Measurements from ENCODE around the gene WASHC4. TPM values are rescaled to one million over a fixed set of nuclear protein-coding genes. Genes with fewer than 3 reads are reported as not detected.
"Not testable (repeated sequence)": the region's sequence is repeated elsewhere in the genome, so short reads cannot be mapped to it uniquely, and the experiment has no call there.

WASHC4 gene
- total RNA-seq, 3 donors from 2014 or later: 34.2 to 50.4 (median 34.7) TPM

DNA sequence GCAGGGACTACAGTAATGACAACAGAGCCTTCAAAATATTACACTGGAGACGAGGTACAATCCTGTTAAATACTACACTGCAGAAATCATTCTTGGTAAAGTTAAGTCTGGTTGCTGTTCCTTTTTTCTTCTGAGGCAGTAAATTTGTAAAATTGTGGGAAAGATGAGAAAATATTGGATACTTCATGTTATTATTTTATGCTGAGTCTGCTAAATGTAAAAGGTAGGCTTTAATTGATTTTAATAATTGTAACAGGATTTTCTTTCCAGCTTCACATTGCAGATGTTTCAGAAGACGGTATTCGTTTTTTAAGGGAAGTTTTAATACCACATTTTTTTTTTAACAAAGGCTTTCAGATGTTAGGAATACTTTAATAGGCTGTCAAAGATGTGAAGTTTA lies 62.6 kb downstream of the WASHC4 start:
- Histone ChIP-seq H3K4me1 (ENCODE audit: low read depth) (no peaks in the 10 kb centered on the region), H3K9me3 (no peaks in the 10 kb centered on the region), H3K4me3 (no peak overlapping the region), H3K36me3 (ENCODE audit: low read depth) (no peaks in the 10 kb centered on the region)
- DNase-seq (no peak), ATAC-seq (no peak)
- TF ChIP-seq, protein P1, sequence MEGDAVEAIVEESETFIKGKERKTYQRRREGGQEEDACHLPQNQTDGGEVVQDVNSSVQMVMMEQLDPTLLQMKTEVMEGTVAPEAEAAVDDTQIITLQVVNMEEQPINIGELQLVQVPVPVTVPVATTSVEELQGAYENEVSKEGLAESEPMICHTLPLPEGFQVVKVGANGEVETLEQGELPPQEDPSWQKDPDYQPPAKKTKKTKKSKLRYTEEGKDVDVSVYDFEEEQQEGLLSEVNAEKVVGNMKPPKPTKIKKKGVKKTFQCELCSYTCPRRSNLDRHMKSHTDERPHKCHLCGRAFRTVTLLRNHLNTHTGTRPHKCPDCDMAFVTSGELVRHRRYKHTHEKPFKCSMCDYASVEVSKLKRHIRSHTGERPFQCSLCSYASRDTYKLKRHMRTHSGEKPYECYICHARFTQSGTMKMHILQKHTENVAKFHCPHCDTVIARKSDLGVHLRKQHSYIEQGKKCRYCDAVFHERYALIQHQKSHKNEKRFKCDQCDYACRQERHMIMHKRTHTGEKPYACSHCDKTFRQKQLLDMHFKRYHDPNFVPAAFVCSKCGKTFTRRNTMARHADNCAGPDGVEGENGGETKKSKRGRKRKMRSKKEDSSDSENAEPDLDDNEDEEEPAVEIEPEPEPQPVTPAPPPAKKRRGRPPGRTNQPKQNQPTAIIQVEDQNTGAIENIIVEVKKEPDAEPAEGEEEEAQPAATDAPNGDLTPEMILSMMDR (IDR thresholded peaks at IDR 0.05): no peak
- intact Hi-C loops (cut with DNase I, micrococcal nuclease): no loop called here

DNA sequence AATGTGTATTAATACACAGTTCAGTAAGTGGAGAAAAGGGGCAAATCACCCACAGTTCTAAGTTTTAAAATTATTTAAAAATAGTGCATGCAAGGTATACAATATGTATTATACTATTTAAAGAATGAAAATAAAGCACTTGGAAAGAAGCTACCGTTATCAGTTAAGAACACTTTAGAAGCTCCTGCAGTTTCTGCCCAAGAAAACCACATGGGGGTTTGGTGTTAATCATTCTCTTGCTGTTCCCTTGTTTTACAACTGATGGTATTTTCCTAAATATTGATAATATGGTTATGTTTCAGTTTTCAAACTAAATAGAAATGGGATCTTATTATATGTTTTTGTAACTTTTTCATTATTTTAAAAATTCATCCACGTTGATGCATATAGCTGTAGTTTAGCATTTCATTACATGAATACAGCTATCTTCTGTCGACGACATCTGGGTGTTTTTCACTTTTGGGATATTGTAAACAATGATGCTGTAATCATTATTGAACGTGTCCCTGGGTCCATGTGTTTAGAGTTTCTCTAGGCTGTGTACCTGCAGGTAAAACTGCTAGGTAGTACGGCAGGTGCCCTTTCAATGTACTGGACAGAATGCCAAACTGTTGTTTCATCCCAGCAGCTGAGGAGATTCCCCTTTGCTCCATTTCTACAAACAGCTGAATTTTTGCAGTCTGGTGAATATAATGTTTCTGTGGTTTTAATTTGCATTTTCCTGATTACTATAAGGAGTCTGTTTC lies 64.3 kb downstream of the WASHC4 start:
- ATAC-seq (no peak), DNase-seq (no peak)
- Histone ChIP-seq H3K9me3 (no peaks in the 10 kb centered on the region), H3K4me3 (no peak overlapping the region), H3K36me3 (ENCODE audit: low read depth) (no peaks in the 10 kb centered on the region), H3K4me1 (ENCODE audit: low read depth) (no peaks in the 10 kb centered on the region)
- intact Hi-C loops (cut with DNase I, micrococcal nuclease): no loop called here
- TF ChIP-seq, protein P1 (IDR thresholded peaks at IDR 0.05): no peak

DNA sequence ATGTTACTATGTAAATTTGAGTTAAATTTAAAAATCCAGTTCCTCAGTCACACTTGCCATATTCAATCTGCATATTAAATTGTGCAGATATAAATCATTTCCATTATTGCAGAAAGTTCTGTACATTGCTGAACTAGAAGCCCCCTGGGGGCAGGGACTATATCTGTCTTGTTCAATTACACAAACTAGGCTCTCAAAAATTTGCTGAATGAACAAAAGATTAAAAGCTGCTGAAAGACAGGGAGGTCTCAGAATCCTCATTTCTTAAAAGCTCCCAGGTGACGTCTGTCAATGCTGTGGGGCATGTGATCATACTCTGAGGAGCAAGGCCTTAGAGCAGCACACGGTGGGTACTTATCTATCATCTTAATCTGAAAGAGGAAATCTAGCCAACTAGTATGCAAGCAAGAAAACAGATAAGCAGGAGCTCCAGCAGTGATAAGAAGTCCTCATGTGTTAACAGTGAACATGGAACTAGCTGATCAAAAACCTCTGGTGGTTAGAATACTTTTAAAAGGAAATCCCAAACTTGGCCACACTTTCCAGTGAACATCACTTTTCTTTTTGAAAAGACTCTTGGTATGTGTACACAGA lies 68.0 kb downstream of the WASHC4 start:
- ATAC-seq: no peak
- Histone ChIP-seq H3K9me3 (peaks cover 5% of the 10 kb centered on the region), H3K36me3 (ENCODE audit: low read depth) (no peaks in the 10 kb centered on the region), H3K4me3 (no peak overlapping the region), H3K4me1 (ENCODE audit: low read depth) (no peaks in the 10 kb centered on the region)
- TF ChIP-seq, protein P1 (IDR thresholded peaks at IDR 0.05): no peak
- intact Hi-C loops (cut with DNase I, micrococcal nuclease): no loop called here
- DNase-seq: no peak

DNA sequence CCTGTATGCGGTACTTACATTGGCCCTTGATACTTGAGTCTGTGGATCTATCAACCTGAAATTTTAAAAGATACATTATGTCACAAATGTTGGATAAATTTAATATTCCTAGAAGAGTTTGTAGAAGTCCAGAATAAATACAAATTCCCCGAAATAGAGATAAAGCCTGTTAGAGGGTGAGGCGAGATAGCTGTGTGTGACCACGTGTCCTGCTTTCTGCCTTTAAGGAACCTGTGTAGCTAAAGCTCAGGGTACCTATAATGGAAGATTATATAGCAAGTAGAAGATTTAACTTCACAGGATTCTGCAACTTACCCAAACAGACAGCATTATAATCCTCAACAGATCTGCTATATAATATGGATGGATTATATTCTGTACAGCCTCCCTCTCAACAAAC lies 69.7 kb downstream of the WASHC4 start:
- no peak for ATAC-seq
- H3K36me3 ChIP-seq (ENCODE audit: low read depth): no peaks in the 10 kb centered on the region
- no peaks in the 10 kb centered on the region for H3K4me1 ChIP-seq (ENCODE audit: low read depth)
- TF ChIP-seq, protein P1 (IDR thresholded peaks at IDR 0.05): no peak
- intact Hi-C loops (cut with DNase I, micrococcal nuclease): no loop called here
- DNase-seq: no peak
- peaks cover 5% of the 10 kb centered on the region for H3K9me3 ChIP-seq
- no peak overlapping the region for H3K4me3 ChIP-seq

DNA sequence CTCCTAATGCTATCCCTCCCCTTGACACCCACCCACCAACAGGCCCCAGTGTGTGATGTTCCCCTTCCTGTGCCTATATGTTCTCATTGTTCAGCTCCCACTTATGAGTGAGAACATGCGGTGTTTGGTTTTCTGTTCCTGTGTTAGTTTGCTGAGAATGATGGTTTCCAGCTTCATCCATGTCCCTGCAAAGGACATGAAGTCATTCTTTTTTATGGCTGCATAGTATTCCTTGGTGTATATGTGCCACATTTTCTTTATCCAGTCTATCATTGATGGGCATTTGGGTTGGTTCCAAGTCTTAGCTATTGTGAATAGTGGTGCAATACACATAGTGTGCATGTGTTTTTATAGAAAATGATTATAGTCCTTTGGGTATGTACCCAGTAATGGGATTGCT lies 71.6 kb downstream of the WASHC4 start:
- H3K4me3 ChIP-seq; intact Hi-C loops (cut with DNase I, micrococcal nuclease); H3K4me1 ChIP-seq (ENCODE audit: low read depth); ATAC-seq; H3K9me3 ChIP-seq; H3K36me3 ChIP-seq (ENCODE audit: low read depth); DNase-seq: not testable (repeated sequence)

DNA sequence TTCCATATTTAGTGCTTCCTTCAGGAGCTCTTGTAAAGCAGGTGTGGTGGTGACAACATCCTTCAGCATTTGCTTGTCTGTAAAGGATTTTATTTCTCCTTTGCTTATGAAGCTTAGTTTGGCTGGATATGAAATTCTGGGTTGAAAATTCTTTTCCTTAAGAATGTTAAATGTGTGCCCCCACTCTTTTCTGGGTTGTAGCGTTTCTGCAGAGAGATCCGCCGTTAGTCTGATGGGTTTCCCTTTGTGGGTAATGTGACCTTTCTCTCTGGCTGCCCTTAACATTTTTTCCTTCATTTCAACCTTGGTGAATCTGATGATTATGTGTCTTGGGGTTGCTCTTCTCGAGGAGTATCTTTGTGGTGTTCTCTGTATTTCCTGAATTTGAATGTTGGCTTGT lies 75.9 kb downstream of the WASHC4 start:
- H3K9me3 ChIP-seq; H3K4me1 ChIP-seq (ENCODE audit: low read depth); H3K4me3 ChIP-seq; DNase-seq; intact Hi-C loops (cut with DNase I, micrococcal nuclease); ATAC-seq: not testable (repeated sequence)
- H3K36me3 ChIP-seq (ENCODE audit: low read depth): peaks cover 13% of the 10 kb centered on the region

DNA sequence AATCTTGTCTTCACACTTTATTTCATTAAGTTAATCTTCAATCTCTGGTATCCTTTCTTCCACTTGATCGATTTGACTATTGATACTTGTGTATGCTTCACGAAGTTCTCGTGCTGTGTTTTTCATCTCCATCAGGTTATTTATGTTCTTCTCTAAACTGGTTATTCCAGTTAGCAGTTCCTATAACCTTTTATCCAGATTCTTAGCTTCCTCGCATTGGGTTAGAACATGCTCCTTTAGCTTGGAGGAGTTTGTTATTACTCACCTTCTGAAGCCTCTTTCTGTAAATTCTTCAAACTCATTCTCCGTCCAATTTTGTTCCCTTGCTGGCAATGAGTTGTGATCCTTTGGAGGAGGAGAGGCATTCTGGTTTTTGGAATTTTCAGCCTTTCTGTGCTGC lies 76.4 kb downstream of the WASHC4 start:
- ATAC-seq; intact Hi-C loops (cut with DNase I, micrococcal nuclease): not testable (repeated sequence)

More for the DNA sequence above, 76.4 kb downstream of the WASHC4 start:
- not testable (repeated sequence) for H3K9me3 ChIP-seq; H3K4me3 ChIP-seq; DNase-seq; H3K4me1 ChIP-seq (ENCODE audit: low read depth)
- H3K36me3 ChIP-seq (ENCODE audit: low read depth): peaks cover 14% of the 10 kb centered on the region

All from mucosa of descending colon (tissue), 3 donors.